HG03175 (cell line): ENCODE results near the gene RWDD4.

Source experiments
- ATAC-seq: cut with Tn5 transposase; IDR thresholded peaks from one replicate; pipeline ENCODE4 v1.9.1; 2021; ENCODE audit warnings: mild to moderate bottlenecking, moderate library complexity; ENCODE audit not compliant: unreplicated experiment

The RWDD4 gene

GRCh38 chr4:183659029-183659871, at the start of gene RWDD4, which contains the start of gene TRAPPC11:
RWDD4 (minus strand) TSS chr4:183659185; CDS start chr4:183658952, 233 bp downstream.
TRAPPC11 (plus strand) TSS chr4:183659293; CDS start chr4:183663868, 4,575 bp downstream.
- ATAC-seq = peak; percentile 98

DNA sequence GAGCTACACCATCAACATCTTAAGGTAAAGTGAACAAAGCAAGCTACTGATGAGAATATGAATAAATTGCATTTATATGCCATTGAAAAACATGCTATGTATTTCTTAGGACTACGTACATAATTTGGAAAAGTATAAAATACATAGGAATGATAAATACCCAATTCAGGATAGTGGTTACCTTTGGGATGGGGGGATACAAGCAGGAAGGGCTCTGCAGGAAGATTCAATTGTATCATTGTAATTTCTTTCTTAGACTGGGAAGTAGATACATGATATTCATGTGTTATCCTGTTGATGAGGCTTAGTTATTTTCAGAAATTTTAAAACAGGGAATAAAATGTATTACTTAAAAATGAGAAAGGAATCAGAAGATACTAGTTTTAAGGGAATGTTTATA, 43.5 kb upstream of the RWDD4 start:
- no peak for ATAC-seq

- no peak for ATAC-seq
Observed at GRCh38 chr4:183700407-183700806, 41.4 kb upstream of the RWDD4 start.

DNA sequence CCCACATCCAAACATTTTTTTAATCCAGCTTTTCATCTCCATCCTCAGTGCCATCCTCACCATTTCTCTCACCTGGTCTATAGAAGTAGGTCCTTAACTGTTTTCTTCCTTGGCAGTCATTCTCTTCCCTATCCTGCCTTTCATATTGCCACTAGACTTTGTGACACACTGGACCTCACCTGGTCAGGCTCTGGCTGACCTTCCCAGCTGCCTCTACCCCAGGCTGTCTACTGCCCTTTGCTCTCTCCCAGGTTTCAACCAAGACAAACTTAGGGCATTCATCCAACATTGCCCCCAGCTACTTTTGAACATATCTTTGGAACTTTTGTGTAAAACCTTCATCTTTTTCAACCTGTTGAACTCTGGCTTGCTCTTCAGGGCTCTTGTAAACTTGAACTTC, 39.9 kb upstream of the RWDD4 start:
- ATAC-seq = no peak

GRCh38 chr4:183691897-183692296, 32.9 kb upstream of the RWDD4 start:
- ATAC-seq = no peak

DNA sequence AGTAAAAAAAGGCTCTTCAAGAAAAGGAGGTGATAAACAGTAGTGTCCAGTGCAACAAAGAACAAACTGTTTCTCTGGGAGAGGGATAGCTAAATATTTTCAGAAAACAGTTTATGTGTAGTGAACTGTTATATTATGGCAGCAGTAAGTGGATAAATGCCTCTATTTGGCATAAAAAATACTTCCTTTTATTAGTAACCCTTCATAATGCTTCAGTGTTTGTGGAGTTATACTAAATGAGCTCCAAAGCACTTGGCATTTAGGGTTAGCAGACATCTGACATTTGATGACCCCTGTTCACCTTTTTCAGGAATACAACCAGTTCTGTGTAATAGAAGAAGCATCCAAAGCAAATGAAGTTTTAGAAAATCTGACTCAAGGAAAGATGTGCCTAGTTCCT, 32.0 kb upstream of the RWDD4 start:
- ATAC-seq = no peak

DNA sequence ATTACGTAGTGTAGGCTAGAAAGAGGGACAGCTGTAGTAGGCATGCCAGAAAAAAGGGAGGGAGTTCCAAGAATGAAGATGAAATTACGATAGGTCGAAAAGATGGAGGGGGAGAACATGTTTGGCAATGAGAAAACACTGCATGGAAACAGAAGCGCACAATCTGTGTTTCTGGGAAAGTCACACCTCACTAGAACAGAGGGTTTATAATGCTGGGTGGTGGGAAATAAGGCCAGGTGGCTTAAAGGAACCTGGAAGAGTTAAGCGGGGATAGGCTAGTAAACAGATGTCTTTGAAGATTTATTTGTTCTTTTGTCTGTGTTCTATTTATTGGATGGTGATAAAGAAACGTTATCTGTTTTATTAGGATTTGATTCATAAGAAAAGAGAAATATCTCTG, 29.2 kb upstream of the RWDD4 start:
- no peak for ATAC-seq

GRCh38 chr4:183686461-183686860, 27.5 kb upstream of the RWDD4 start:
- no peak for ATAC-seq

- no peak for ATAC-seq
Observed at GRCh38 chr4:183681119-183681518, 22.1 kb upstream of the RWDD4 start.

DNA sequence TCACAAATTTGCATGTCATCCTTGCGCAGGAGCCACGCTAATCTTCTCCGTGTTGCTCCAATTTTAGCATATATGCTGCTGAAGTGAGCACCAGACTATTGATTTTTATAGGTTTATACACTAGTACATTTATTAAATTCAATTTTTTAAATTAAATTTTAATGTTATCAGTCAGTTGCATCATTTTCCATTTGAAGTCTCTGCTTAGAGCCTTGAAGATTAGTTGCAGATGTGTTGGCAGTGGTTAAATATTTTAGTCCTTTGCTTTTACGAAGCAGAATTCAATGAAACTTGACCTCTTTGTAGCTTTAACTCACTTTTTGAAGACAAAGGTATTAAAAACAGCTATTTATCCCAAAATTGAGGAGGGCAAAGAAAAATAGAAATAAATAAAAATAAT, 16.6 kb upstream of the RWDD4 start:
- ATAC-seq = no peak

DNA sequence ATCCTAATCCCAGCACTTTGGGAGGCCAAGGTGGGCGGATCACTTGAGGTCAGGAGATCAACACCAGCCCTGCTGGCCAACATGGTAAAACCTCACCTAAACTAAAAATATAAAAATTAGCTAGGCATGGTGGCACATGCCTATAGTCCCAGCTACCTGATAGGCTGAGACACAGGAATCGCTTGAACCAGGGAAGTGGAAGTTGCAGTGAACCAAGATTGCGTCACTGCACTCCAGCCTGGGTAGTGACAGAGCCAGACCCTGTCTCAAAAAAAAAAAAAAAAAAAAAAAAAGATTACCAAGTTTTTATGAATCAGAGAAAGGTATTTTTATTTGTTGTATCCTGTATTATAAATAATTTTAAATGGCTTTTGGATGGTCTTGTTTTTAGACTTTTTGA, 15.2 kb upstream of the RWDD4 start:
- no peak for ATAC-seq

DNA sequence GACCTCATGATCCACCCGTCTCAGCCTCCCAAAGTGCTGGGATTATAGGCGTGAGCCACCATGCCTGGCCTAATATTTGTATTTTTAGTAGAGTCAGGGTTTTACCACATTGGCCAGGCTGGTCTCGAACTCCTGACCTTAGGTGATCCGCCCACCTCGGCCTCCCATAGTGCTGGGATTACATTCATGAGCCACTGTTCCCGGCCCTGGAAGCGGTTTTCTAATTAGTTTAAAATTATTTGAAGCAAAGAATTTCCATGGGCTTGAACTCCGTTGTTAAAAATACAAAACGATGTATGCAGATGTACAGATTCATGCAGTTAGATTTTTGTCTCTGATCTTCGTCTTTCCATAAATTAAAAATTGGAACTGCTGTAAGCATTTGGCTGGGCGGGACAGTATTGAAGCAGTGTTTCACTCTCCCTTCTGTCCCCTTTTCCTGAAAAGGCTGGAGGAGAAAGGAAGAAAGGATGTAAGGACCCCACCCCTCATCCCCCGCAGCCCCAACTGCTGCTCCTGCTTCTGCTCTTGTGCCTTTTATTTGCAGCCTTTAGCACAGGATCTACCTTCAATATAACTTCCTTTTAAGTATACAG, 12.1 kb upstream of the RWDD4 start:
- no peak for ATAC-seq

DNA sequence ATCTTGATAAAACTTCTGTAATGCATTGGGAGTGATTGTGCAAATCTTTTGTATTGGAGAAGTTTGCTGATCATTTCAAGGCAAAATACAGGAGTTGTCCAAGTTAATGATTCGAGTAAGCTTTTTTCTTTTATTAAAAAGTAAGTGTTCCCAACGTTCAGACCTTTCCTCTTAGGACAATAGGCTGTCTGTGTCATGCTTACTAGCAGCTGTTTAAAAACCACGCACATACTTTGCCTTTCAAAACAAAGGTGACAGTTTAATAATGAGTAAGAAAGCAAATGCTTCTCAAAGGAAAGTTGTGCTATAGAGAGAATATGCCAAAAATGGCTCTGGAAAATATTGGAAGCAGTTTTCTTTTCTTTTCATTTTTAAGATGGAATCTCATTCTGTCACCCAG, 11.3 kb upstream of the RWDD4 start:
- no peak for ATAC-seq

- no peak for ATAC-seq
Observed at GRCh38 chr4:183666088-183666487, 7.1 kb upstream of the RWDD4 start.

DNA sequence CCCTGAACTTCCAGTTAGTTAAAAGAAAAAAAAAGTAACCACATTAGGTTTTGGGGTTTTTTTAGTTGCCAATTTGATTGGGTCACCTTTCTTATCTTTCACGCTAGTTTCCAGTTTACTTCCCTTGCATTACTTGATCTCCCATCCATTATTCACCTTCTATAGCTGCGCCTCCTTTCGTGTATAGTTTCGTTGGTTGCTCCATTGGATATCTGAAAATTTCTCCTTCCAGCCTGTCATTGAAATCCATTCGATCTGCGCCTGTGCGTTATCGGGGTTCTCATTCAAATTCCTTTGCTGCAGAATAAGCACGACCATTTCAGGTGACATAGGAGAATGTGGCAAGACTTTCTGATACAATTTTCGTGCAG, 872 bp upstream of the RWDD4 start:
- ATAC-seq = no peak

DNA sequence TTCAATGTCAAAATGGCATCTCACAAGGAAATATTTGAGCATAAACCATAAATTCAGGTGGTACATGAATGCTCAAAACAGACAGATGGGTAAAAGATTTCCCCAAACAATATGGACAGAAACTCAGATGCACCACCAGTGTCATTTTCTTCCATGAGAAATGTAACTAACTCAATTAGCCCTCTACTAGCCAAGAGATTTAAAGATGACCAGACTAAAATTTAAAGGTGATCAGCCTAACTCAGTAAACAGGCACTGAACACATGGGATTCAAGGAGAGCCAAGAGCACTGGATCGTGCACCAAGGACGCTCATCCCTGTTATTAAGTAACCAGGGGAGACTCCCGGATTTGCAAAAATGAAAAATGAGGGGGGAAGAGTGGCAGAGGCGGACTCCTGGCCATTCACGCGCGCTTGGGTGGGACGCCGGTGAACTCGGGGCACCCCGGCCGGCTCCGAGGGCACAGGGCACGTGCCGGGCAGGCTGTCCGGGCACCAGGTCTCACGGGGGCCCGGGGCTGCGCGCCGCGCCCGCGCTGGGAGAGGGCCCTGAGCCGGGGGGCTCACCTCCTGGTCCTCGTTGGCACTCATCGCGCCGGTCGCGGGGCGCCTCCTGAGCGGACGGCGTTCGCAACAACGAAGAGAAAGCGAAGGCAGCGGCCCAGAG, 490 bp downstream of the RWDD4 start:
- ATAC-seq = peak; percentile 34

- ATAC-seq = no peak
Observed at GRCh38 chr4:183657564-183657963, 1.4 kb downstream of the RWDD4 start.

DNA sequence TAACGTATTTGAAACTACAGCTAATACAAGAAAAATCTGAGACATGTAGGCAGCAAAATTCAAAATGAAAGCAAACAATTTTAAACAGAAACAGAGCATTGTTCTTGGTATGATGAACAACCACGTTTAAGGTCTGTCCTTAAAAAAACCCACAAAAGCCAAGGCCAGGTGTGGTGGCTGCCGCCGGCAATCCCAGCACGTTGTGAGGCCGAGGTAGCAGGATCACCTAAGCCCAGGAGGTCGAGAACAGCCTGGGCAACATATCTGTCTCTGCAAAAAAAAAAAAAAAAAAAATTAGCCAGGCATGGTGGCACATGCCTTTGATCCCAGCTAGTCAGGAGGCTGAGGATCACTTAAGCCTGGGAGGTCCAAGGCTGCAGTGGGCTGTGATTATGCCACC, 13.7 kb downstream of the RWDD4 start:
- no peak for ATAC-seq

- no peak for ATAC-seq
Observed at GRCh38 chr4:183639291-183639690, 19.7 kb downstream of the RWDD4 start.

- ATAC-seq = no peak
Observed at GRCh38 chr4:183638436-183638835, 20.5 kb downstream of the RWDD4 start.

DNA sequence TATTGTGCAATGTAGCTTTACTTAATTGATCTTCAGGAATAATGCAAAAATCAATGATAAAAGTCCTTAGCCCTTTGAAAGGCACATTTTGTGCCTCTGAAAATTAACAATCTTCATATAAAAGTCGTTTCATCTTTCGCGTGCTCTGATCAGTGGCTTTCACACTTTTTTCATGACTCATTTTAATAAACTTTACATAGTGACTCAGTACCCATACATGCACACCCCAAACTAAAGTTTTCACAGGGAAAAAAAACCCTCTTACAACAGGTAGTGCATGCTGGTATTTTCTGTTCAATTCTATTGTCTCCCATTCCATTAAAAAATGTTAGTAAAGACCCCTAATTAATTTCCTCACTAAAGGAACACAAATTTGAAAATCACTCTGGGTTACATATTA, 21.5 kb downstream of the RWDD4 start:
- no peak for ATAC-seq

GRCh38 chr4:183636923-183637322, 22.1 kb downstream of the RWDD4 start:
- ATAC-seq = no peak
